ENCODE data around the gene PDLIM7. TPM values are rescaled to one million over a fixed set of nuclear protein-coding genes. Genes with fewer than 3 reads are reported as not detected.

PDLIM7 gene
- total and polyA plus RNA-seq, 2 experiments from 2014 or later = 94.7 to 128 TPM

GRCh38 chr5:177475563-177476427, 21.6 kb downstream of the PDLIM7 start:
- peaks cover 50% of the 10 kb centered on the region for H3K4me1 Mint-ChIP-seq
- no peak overlapping the region for H3K27ac Mint-ChIP-seq
- DNase-seq (ENCODE audit: low spot score) = no peak
- Histone ChIP-seq H3K27ac (ENCODE audit: low read depth) (no peak overlapping the region), H3K79me2 (replicated peaks; ENCODE audit: insufficient read depth) (peaks cover 21% of the 10 kb centered on the region), H4K20me1 (replicated peaks; ENCODE audit: insufficient read depth) (peaks cover 13% of the 10 kb centered on the region), H3K9me2 (ENCODE audit: insufficient read depth) (no peaks in the 10 kb centered on the region), H3F3A (replicated peaks; ENCODE audit: low read depth) (peaks cover 26% of the 10 kb centered on the region), H3K36me3 (ENCODE audit: insufficient read depth) (0 out of 2 replicates have a peak, but pooled peaks cover 2% of the 10 kb centered on the region), H3K4me1 (ENCODE audit: insufficient read depth) (peaks cover 36% of the 10 kb centered on the region), H3K4me2 (0 out of 2 replicates have a peak overlapping the region, but pooled peaks have one; percentile 73), H3K4me3 (no peak overlapping the region), H3K27me3 (ENCODE audit: insufficient read depth) (no peaks in the 10 kb centered on the region), H2AFZ (no peak overlapping the region)
- H3K9me3 Mint-ChIP-seq = no peaks in the 10 kb centered on the region
- peaks cover 23% of the 10 kb centered on the region for H3K36me3 Mint-ChIP-seq (ENCODE audit: low read depth)
- no peak for ATAC-seq
- H3K27me3 Mint-ChIP-seq (ENCODE audit: insufficient read depth, low read depth, poor library complexity) = peaks cover 26% of the 10 kb centered on the region
- peak overlapping the region; percentile 0; the same call in 1 of the 3 replicates for H3K4me3 Mint-ChIP-seq
- TF ChIP-seq, protein P1, sequence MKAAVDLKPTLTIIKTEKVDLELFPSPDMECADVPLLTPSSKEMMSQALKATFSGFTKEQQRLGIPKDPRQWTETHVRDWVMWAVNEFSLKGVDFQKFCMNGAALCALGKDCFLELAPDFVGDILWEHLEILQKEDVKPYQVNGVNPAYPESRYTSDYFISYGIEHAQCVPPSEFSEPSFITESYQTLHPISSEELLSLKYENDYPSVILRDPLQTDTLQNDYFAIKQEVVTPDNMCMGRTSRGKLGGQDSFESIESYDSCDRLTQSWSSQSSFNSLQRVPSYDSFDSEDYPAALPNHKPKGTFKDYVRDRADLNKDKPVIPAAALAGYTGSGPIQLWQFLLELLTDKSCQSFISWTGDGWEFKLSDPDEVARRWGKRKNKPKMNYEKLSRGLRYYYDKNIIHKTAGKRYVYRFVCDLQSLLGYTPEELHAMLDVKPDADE (IDR thresholded peaks at IDR 0.05) = no peak
- TF ChIP-seq EZH2 (IDR thresholded peaks at IDR 0.05; ENCODE audit: low read depth, unreplicated experiment) (no peak), CREB1 (CRISPR knock-in tag; IDR thresholded peaks at IDR 0.05; ENCODE audit: low read depth) (no peak), STAT1 (IDR thresholded peaks at IDR 0.05; ENCODE audit: unreplicated experiment) (no peak), CTCF (conservative IDR thresholded peaks at IDR 0.05; ENCODE audit: low read depth in 2 of 2) (no peak), ZNF114 (CRISPR knock-in tag; IDR thresholded peaks at IDR 0.05) (no peak), ZNF331 (CRISPR knock-in tag; IDR thresholded peaks at IDR 0.05; ENCODE audit: low read depth) (no peak), EZH2phosphoT487 (IDR thresholded peaks at IDR 0.05; ENCODE audit: unreplicated experiment) (no peak), NANOG (IDR thresholded peaks at IDR 0.05; ENCODE audit: borderline replicate concordance) (no peak), POLR2AphosphoS5 (IDR thresholded peaks at IDR 0.05; ENCODE audit: low read depth) (no peak), ZNF462 (CRISPR knock-in tag; IDR thresholded peaks at IDR 0.05) (no peak), JUNB (IDR thresholded peaks at IDR 0.05; ENCODE audit: unreplicated experiment) (no peak)
